SK-N-SH (cell line): ENCODE data around the gene CDV3. TPM values are rescaled to one million over a fixed set of nuclear protein-coding genes. Genes with fewer than 3 reads are reported as not detected.

Experiments used
- CTCF ChIA-PET: fragments of 300-600, 350-600 bp; formaldehyde crosslinking; extraction: SDS; loops from one replicate; lab custom pipeline; 2021; lab: Yijun Ruan, JAX
- POLR2A ChIA-PET: fragments of 350-600 bp; sonication (Branson Sonifier 250); formaldehyde crosslinking; extraction: SDS; loops from one replicate; lab custom pipeline; 2020; ENCODE audit warnings: antibody characterized with exemption, inconsistent platforms; lab: Yijun Ruan, JAX
- DNase-seq: peaks from one replicate; pipeline ENCODE4 v3.0.0; 2012
- H2AFZ ChIP-seq: fragments of 200-600 bp; sonication (generic); 2 replicates; pipeline ENCODE4 v1.8.1; 2016; ENCODE audit warnings: antibody characterized with exemption, mild to moderate bottlenecking, low read depth
- H3F3A ChIP-seq: fragments of 200-600 bp; sonication (generic); replicated peaks from 2 replicates; pipeline ENCODE3; 2016; ENCODE audit warnings: antibody characterized with exemption, mild to moderate bottlenecking; ENCODE audit not compliant: insufficient read depth
- H3K27ac ChIP-seq, 2 experiments: fragments of 200-500 bp in 1 of 2; fragments of 200-600 bp in 1 of 2; sonication (Bioruptor generic) in 1 of 2; sonication (generic), shearing (Covaris generic) in 1 of 2; 2 replicates each; pipeline versions ENCODE4 v1.5.1 to v1.6.1; 2014 to 2016; ENCODE audit warnings: low read depth in 2 of 2, inconsistent platforms in 1 of 2, low read length in 1 of 2, mild to moderate bottlenecking in 1 of 2, mixed read lengths in 1 of 2
- H3K27me3 ChIP-seq: fragments of 200-600 bp; sonication (generic), shearing (Covaris generic); 2 replicates; pipeline ENCODE4 v1.6.1; 2016; ENCODE audit warnings: mixed run types; ENCODE audit not compliant: insufficient read depth
- H3K36me3 ChIP-seq, 2 experiments: fragments of 200-500 bp in 1 of 2; fragments of 200-600 bp in 1 of 2; sonication (Bioruptor generic) in 1 of 2; sonication (generic) in 1 of 2; replicated peaks in 1 of 2; 2 replicates each; pipeline versions ENCODE3 to v1.5.1; 2014 to 2016; ENCODE audit warnings: low read length in 1 of 2, mild to moderate bottlenecking in 1 of 2; ENCODE audit not compliant: insufficient read depth in 2 of 2, control insufficient read depth in 1 of 2
- H3K4me1 ChIP-seq, 2 experiments: fragments of 200-500 bp in 1 of 2; fragments of 200-600 bp in 1 of 2; sonication (Bioruptor generic) in 1 of 2; sonication (generic), shearing (Covaris generic) in 1 of 2; 2 replicates each; pipeline versions ENCODE4 v1.5.1 to v1.6.1; 2014 to 2016; ENCODE audit warnings: low read depth in 1 of 2, low read length in 1 of 2, mixed run types in 1 of 2; ENCODE audit not compliant: insufficient read depth in 2 of 2, control insufficient read depth in 1 of 2
- H3K4me2 ChIP-seq: fragments of 200-600 bp; sonication (generic), shearing (Covaris generic); 2 replicates; pipeline ENCODE4 v1.6.1; 2017; ENCODE audit warnings: mixed run types
- H3K4me3 ChIP-seq, 2 experiments: fragments of 200-500 bp in 1 of 2; fragments of 200-600 bp in 1 of 2; sonication (Bioruptor generic) in 1 of 2; sonication (generic), shearing (Covaris generic) in 1 of 2; 2 replicates each; pipeline versions ENCODE4 v1.5.1 to v1.8.1; 2014 to 2016; ENCODE audit warnings: low read depth in 2 of 2, inconsistent platforms in 1 of 2, low read length in 1 of 2, mild to moderate bottlenecking in 1 of 2, mixed read lengths in 1 of 2, moderate library complexity in 1 of 2
- H3K79me2 ChIP-seq: fragments of 200-600 bp; sonication (generic); 2 replicates; pipeline ENCODE4 v1.8.1; 2017; ENCODE audit warnings: mild to moderate bottlenecking; ENCODE audit not compliant: insufficient read depth
- H3K9ac ChIP-seq: fragments of 200-600 bp; sonication (generic); 2 replicates; pipeline ENCODE4 v1.6.1; 2017; ENCODE audit warnings: mixed run types
- H3K9me2 ChIP-seq: fragments of 200-600 bp; sonication (generic); 2 replicates; pipeline ENCODE4 v1.6.1; 2017; ENCODE audit warnings: mixed run types
- H3K9me3 ChIP-seq: fragments of 200-600 bp; sonication (generic); 2 replicates; pipeline ENCODE4 v1.6.1; 2017; ENCODE audit warnings: mixed run types, mild to moderate bottlenecking, moderate library complexity
- H4K20me1 ChIP-seq: fragments of 200-600 bp; sonication (generic); 2 replicates; pipeline ENCODE4 v1.6.1; 2017; ENCODE audit warnings: mild to moderate bottlenecking, mixed run types; ENCODE audit not compliant: insufficient read depth
- CHD2 ChIP-seq: fragments of 150-350 bp; IDR thresholded peaks from 2 replicates; pipeline ENCODE4 v1.6.1; 2018; ENCODE audit warnings: low read length; ENCODE audit not compliant: partially characterized antibody
- ELF1 ChIP-seq: IDR thresholded peaks from 2 replicates; pipeline ENCODE4 v1.4.0; 2012
- EP300 ChIP-seq, 2 experiments: IDR thresholded peaks; 2 replicates each; pipeline versions ENCODE4 v1.4.0 to v1.6.1; 2012; ENCODE audit warnings: borderline replicate concordance in 1 of 2, low read depth in 1 of 2, low read length in 1 of 2
- EZH2phosphoT487 ChIP-seq: fragments of 200-600 bp; sonication (generic); IDR thresholded peaks from 2 replicates; pipeline ENCODE4 v1.6.1; 2017; ENCODE audit warnings: low read depth, mixed run types, mild to moderate bottlenecking, antibody characterized with exemption, moderate library complexity, borderline replicate concordance
- FOSL2 ChIP-seq: IDR thresholded peaks from 2 replicates; pipeline ENCODE4 v1.4.0; 2012; ENCODE audit warnings: low read depth, mild to moderate bottlenecking, moderate library complexity, borderline replicate concordance
- FOXJ3 ChIP-seq: sonication (generic); formaldehyde crosslinking; IDR thresholded peaks from 2 replicates; pipeline ENCODE4 v1.5.1; 2020; ENCODE audit warnings: mild to moderate bottlenecking, missing genetic modification reagents
- FOXM1 ChIP-seq: IDR thresholded peaks from 2 replicates; pipeline ENCODE4 v1.4.0; 2012; ENCODE audit warnings: low read depth, mild to moderate bottlenecking
- GABPA ChIP-seq: IDR thresholded peaks from 2 replicates; pipeline ENCODE4 v1.4.0; 2012; ENCODE audit warnings: low read depth, mild to moderate bottlenecking
- GATA2 ChIP-seq: sonication (generic); formaldehyde crosslinking; IDR thresholded peaks from 2 replicates; pipeline ENCODE4 v1.5.0; 2020; ENCODE audit warnings: mild to moderate bottlenecking, missing genetic modification reagents
- MAX ChIP-seq: IDR thresholded peaks from 2 replicates; pipeline ENCODE4 v1.4.0; 2012; ENCODE audit warnings: low read depth
- MEF2A ChIP-seq: IDR thresholded peaks from 2 replicates; pipeline ENCODE4 v1.4.0; 2012; ENCODE audit warnings: low read depth, borderline replicate concordance
- NFIC ChIP-seq: IDR thresholded peaks from 2 replicates; pipeline ENCODE4 v1.4.0; 2012; ENCODE audit warnings: borderline replicate concordance
- NRF1 ChIP-seq: IDR thresholded peaks from 2 replicates; pipeline ENCODE4 v1.6.1; 2012; ENCODE audit warnings: low read depth, mild to moderate bottlenecking, low read length
- POLR2AphosphoS5 ChIP-seq: IDR thresholded peaks from 2 replicates; pipeline ENCODE4 v1.6.1; 2012; ENCODE audit warnings: low read depth, low read length
- RAD21 ChIP-seq: IDR thresholded peaks from 2 replicates; pipeline ENCODE4 v1.6.1; 2012; ENCODE audit warnings: mild to moderate bottlenecking, low read length
- RCOR1 ChIP-seq: fragments of 150-350 bp; IDR thresholded peaks from 2 replicates; pipeline ENCODE4 v1.6.1; 2017; ENCODE audit warnings: antibody characterized with exemption, low read length
- RFX5 ChIP-seq: IDR thresholded peaks from 2 replicates; pipeline ENCODE4 v1.6.1; 2012; ENCODE audit warnings: mild to moderate bottlenecking, improper control_type of control experiment, low read length
- RXRA ChIP-seq: IDR thresholded peaks from 2 replicates; pipeline ENCODE4 v1.4.0; 2012; ENCODE audit warnings: low read depth, mild to moderate bottlenecking, borderline replicate concordance
- SIN3A ChIP-seq: IDR thresholded peaks from 2 replicates; pipeline ENCODE4 v1.6.1; 2012; ENCODE audit warnings: low read depth, mild to moderate bottlenecking, low read length, moderate library complexity, borderline replicate concordance
- SMC3 ChIP-seq: IDR thresholded peaks from 2 replicates; pipeline ENCODE4 v1.6.1; 2012; ENCODE audit warnings: low read depth, low read length, improper control_type of control experiment
- TAF1 ChIP-seq: IDR thresholded peaks from 2 replicates; pipeline ENCODE4 v1.6.1; 2012; ENCODE audit warnings: low read depth, mild to moderate bottlenecking, low read length, moderate library complexity, borderline replicate concordance
- TCF12 ChIP-seq: IDR thresholded peaks from 2 replicates; pipeline ENCODE4 v1.4.0; 2012
- TEAD4 ChIP-seq: IDR thresholded peaks from 2 replicates; pipeline ENCODE4 v1.4.0; 2012; ENCODE audit warnings: mild to moderate bottlenecking, borderline replicate concordance; ENCODE audit not compliant: insufficient read depth
- USF1 ChIP-seq: IDR thresholded peaks from 2 replicates; pipeline ENCODE4 v1.4.0; 2012; ENCODE audit warnings: low read depth, borderline replicate concordance
- YY1 ChIP-seq: IDR thresholded peaks from 2 replicates; pipeline ENCODE4 v1.4.0; 2012; ENCODE audit warnings: low read depth, mild to moderate bottlenecking
- ZBTB33 ChIP-seq: IDR thresholded peaks from 2 replicates; pipeline ENCODE4 v1.4.0; 2012; ENCODE audit warnings: low read depth, borderline replicate concordance
- WGBS: methylation state at CpG from one replicate; pipeline ENCODE4 v1.1.6; 2017; ENCODE audit warnings: low lambda C conversion rate; 5-methylcytosine and 5-hydroxymethylcytosine counted together
- polyA plus RNA-seq, 3 experiments: library from polyadenylated mRNA; depleted of rRNA; stranded (reverse); fragments of >200 nt; gene quantifications; 2 replicates each; pipeline ENCODE4 v1.2.3, GENCODE V29; 2012
- TF ChIP-seq, protein P1 (sequence below): fragments of 150-350 bp; IDR thresholded peaks from 2 replicates; pipeline ENCODE4 v1.6.1; 2017; ENCODE audit warnings: antibody characterized with exemption, low read length, low read depth, borderline replicate concordance
- TF ChIP-seq, protein P2 (sequence below): fragments of 150-350 bp; IDR thresholded peaks from 2 replicates; pipeline ENCODE4 v1.6.1; 2016; ENCODE audit warnings: mild to moderate bottlenecking, low read depth, low read length

The CDV3 gene
- polyA plus RNA-seq, 1 of the 3 experiments (the other 2 are of a cell fraction) = 35.4 TPM

- Histone ChIP-seq H2AFZ (no peak overlapping the region), H3K9me2 (no peaks in the 10 kb centered on the region), H3F3A (peaks cover 30% of the 10 kb centered on the region), H3K9me3 (no peaks in the 10 kb centered on the region), H3K27me3 (no peaks in the 10 kb centered on the region), H3K4me3 (no peak overlapping the region), H3K36me3 (peaks cover 2 to 3% of the 10 kb centered on the region in 2 experiments), H3K4me1 (peaks cover 9 to 32% of the 10 kb centered on the region in 2 experiments), H3K27ac (peak overlapping the region; percentile 45 to 56; a peak in 3 of 4 replicates), H4K20me1 (peaks cover 9% of the 10 kb centered on the region), H3K9ac (0 out of 2 replicates have a peak overlapping the region, but pooled peaks have one; percentile 9), H3K79me2 (peaks cover 12% of the 10 kb centered on the region), H3K4me2 (peak overlapping the region; percentile 25)
- no peak for DNase-seq
- ChIA-PET CTCF (interaction anchor here (1.2 to 2.0 kb wide), 3 partner anchors 8 to 839 kb away, joined by 3 to 6 read pairs (median 4); no protein-coding TSS in a partner anchor), POLR2A (no interaction called here)
- 70% methylated on average over 5 of the region's 5 CpGs for WGBS
- TF ChIP-seq EP300 (IDR thresholded peaks at IDR 0.05; ENCODE audit: borderline replicate concordance in 1 of 2, low read depth in 1 of 2, low read length in 1 of 2) (peak in 1 of 2 experiments; percentile 66; a peak in 1 of 4 replicates), MEF2A (no peak), USF1 (no peak), POLR2AphosphoS5 (peak; percentile 33; the same call in 1 of the 2 replicates), FOXJ3 (CRISPR knock-in tag) (no peak), SIN3A (no peak), RCOR1 (no peak), ZBTB33 (no peak), GABPA (no peak), ELF1 (peak; percentile 57; the same call in 1 of the 2 replicates), NFIC (peak; percentile 77), CHD2 (no peak), FOXM1 (no peak), YY1 (no peak), TEAD4 (peak; percentile 83), MAX (0 out of 2 replicates have a peak, but pooled peaks have one; percentile 29), FOSL2 (peak; percentile 72), SMC3 (no peak), RAD21 (no peak), RXRA (no peak), GATA2 (no peak), NRF1 (no peak), RFX5 (no peak), TAF1 (no peak), EZH2phosphoT487 (no peak), TCF12 (peak; percentile 68)
- TF ChIP-seq, protein P1, sequence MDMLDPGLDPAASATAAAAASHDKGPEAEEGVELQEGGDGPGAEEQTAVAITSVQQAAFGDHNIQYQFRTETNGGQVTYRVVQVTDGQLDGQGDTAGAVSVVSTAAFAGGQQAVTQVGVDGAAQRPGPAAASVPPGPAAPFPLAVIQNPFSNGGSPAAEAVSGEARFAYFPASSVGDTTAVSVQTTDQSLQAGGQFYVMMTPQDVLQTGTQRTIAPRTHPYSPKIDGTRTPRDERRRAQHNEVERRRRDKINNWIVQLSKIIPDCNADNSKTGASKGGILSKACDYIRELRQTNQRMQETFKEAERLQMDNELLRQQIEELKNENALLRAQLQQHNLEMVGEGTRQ = no peak
- TF ChIP-seq, protein P2, sequence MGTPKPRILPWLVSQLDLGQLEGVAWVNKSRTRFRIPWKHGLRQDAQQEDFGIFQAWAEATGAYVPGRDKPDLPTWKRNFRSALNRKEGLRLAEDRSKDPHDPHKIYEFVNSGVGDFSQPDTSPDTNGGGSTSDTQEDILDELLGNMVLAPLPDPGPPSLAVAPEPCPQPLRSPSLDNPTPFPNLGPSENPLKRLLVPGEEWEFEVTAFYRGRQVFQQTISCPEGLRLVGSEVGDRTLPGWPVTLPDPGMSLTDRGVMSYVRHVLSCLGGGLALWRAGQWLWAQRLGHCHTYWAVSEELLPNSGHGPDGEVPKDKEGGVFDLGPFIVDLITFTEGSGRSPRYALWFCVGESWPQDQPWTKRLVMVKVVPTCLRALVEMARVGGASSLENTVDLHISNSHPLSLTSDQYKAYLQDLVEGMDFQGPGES = no peak
These were observed 3.1 kb upstream of the CDV3 start for GRCh38 chr3:133570139-133570936.
